ENCODE results near the gene BTBD9. TPM values are rescaled to one million over a fixed set of nuclear protein-coding genes. Genes with fewer than 3 reads are reported as not detected.

The BTBD9 gene
- total and polyA plus RNA-seq, 2 of the 13 experiments (the other 11 are each of a cell fraction or from before 2014, with no cell fraction given) = 1.2 to 3.0 TPM

DNA sequence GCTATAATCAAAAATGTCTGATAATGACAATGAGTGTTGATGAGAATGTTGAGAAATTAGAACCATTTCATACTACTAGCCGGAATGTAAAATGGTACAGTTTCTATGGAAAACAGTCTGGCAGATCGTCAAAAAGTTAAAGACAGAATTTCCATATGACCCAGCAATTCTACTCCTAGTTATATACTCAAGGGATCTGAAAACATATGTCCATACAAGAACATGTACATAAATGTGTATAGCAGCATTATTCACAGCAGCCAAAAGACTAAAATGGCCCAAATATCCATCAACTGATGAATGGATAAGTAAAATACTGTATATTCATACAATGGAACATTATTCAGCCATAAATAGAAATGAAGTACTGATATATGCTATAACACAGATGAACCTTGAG lies 236.2 kb downstream of the BTBD9 start (continued):
- TF ChIP-seq RBM22 (optimal IDR thresholded peaks at IDR 0.05; ENCODE audit: low read length) (no peak), TBL1XR1 (IDR thresholded peaks at IDR 0.05; ENCODE audit: borderline replicate concordance, low read length, partially characterized antibody) (no peak)
- TF ChIP-seq, protein P1, sequence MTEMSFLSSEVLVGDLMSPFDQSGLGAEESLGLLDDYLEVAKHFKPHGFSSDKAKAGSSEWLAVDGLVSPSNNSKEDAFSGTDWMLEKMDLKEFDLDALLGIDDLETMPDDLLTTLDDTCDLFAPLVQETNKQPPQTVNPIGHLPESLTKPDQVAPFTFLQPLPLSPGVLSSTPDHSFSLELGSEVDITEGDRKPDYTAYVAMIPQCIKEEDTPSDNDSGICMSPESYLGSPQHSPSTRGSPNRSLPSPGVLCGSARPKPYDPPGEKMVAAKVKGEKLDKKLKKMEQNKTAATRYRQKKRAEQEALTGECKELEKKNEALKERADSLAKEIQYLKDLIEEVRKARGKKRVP (CRISPR knock-in tag; IDR thresholded peaks at IDR 0.05) = no peak

DNA sequence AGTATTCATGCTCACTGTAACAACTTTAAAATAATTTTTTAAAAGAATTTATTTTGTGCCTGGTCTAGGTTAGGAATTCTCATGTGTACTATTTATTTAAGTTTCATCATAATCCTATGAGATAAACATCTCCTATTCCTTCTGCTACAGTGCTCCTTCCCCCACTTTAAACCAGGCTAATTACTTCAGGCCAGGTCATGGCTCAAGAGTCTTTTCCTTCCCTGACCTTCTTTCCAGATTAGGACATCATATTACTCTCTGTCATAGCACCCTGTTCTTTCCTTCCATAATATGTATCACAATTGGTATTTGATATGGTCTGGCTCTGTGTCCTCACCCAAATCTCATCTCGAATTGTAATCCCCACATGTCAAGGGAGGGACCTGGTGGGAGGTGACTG lies 239.0 kb downstream of the BTBD9 start:
- POLR2A ChIA-PET = no interaction called here
- Histone ChIP-seq H3K27ac (ENCODE audit: extremely low read length, insufficient read depth, low read length) (no peak overlapping the region), H3K4me1 (ENCODE audit: insufficient read depth, low read length) (peaks cover 19% of the 10 kb centered on the region), H3K79me2 (ENCODE audit: insufficient read depth, low read length) (no peaks in the 10 kb centered on the region), H2AFZ (ENCODE audit: low read length) (no peak overlapping the region), H3K27me3 (ENCODE audit: control insufficient read depth in 1 of 2, insufficient read depth in 2 of 2, low read length in 2 of 2) (no peaks in the 10 kb centered on the region), H3K36me3 (replicated peaks in 1 of 2; ENCODE audit: control insufficient read depth in 1 of 2, insufficient read depth in 2 of 2, low read length in 2 of 2) (no peaks in the 10 kb centered on the region), H3K4me3 (replicated peaks in 1 of 3; ENCODE audit: insufficient read depth in 1 of 3, low read depth in 2 of 3, low read length in 3 of 3) (no peak overlapping the region), H3K9ac (ENCODE audit: insufficient read depth, low read depth, low read length) (no peak overlapping the region), H3K9me3 (ENCODE audit: low read length) (no peaks in the 10 kb centered on the region), H3K4me2 (ENCODE audit: low read depth, low read length) (no peak overlapping the region), H4K20me1 (ENCODE audit: insufficient read depth, low read length) (no peaks in the 10 kb centered on the region)
- CTCF ChIA-PET (ENCODE audit: low intra/inter-chr PET ratio, low total read pairs) = no interaction called here
- no peak for FAIRE-seq
- no peak for ATAC-seq
- intact Hi-C loops (cut with micrococcal nuclease; ENCODE audit: unreplicated experiment) (no loop called here), in situ Hi-C loops (cut with HindIII; ENCODE audit: extremely low pct_ligation_motif_present, low pct_unique_long_range_greater_than_20kb) (no loop called here)
- no peak for DNase-seq (ENCODE audit: low spot score)
- BruUV-seq (replicated peaks) = no TSS peak
- no peak for TF ChIP-seq HMG20B (CRISPR knock-in tag; conservative IDR thresholded peaks at IDR 0.05)
- TF ChIP-seq TBP (CRISPR knock-in tag; IDR thresholded peaks at IDR 0.05) = no peak
- TF ChIP-seq ZSCAN22 (CRISPR knock-in tag; IDR thresholded peaks at IDR 0.05) = no peak
- TF ChIP-seq, protein P2, sequence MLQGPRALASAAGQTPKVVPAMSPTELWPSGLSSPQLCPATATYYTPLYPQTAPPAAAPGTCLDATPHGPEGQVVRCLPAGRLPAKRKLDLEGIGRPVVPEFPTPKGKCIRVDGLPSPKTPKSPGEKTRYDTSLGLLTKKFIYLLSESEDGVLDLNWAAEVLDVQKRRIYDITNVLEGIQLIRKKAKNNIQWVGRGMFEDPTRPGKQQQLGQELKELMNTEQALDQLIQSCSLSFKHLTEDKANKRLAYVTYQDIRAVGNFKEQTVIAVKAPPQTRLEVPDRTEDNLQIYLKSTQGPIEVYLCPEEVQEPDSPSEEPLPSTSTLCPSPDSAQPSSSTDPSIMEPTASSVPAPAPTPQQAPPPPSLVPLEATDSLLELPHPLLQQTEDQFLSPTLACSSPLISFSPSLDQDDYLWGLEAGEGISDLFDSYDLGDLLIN (CRISPR knock-in tag; IDR thresholded peaks at IDR 0.05; ENCODE audit: borderline replicate concordance) = no peak
- TF ChIP-seq HNRNPK (IDR thresholded peaks at IDR 0.05; ENCODE audit: low read depth, low read length, poor library complexity, severe bottlenecking) = no peak
- WGBS (ENCODE audit: low lambda C conversion rate) = 10% methylated on average over 1 of the region's 1 CpG
